ENCODE results near the gene RANGAP1. TPM values are rescaled to one million over a fixed set of nuclear protein-coding genes. Genes with fewer than 3 reads are reported as not detected.
A peak's percentile ranks its signal among the peaks of the same experiment; 100 is the strongest.

RANGAP1 gene
- polyA plus RNA-seq (ENCODE audit: insufficient read length in 4 of 4), result 10 to 100 TPM; 45.4 to 60.6 (median 56.8) TPM

GRCh38 chr22:41285820-41286638 is at the start of gene RANGAP1:
TSS of gene RANGAP1 (minus strand) at chr22:41286187. CDS start at chr22:41281044, 5,143 bp downstream.
- peak; percentile 94 to 99 (median 96) for DNase-seq (ENCODE audit: low read depth in 4 of 4, low spot score in 2 of 4)

GRCh38 chr22:41334951-41335635 is 49.1 kb upstream of the RANGAP1 start:
- no peak for DNase-seq (ENCODE audit: low read depth in 4 of 4, low spot score in 2 of 4)

GRCh38 chr22:41334215-41334614 is 48.2 kb upstream of the RANGAP1 start:
- no peak for DNase-seq (ENCODE audit: low read depth in 4 of 4, low spot score in 2 of 4)

- DNase-seq (ENCODE audit: low read depth in 4 of 4, low spot score in 2 of 4), result no peak
Observed at GRCh38 chr22:41333806-41334205, 47.8 kb upstream of the RANGAP1 start.

GRCh38 chr22:41332217-41332939 is 46.4 kb upstream of the RANGAP1 start:
- no peak for DNase-seq (ENCODE audit: low read depth in 4 of 4, low spot score in 2 of 4)

GRCh38 chr22:41330169-41330568 is 44.2 kb upstream of the RANGAP1 start:
- no peak for DNase-seq (ENCODE audit: low read depth in 4 of 4, low spot score in 2 of 4)

GRCh38 chr22:41327124-41327523 is 41.1 kb upstream of the RANGAP1 start:
- no peak for DNase-seq (ENCODE audit: low read depth in 4 of 4, low spot score in 2 of 4)

DNA sequence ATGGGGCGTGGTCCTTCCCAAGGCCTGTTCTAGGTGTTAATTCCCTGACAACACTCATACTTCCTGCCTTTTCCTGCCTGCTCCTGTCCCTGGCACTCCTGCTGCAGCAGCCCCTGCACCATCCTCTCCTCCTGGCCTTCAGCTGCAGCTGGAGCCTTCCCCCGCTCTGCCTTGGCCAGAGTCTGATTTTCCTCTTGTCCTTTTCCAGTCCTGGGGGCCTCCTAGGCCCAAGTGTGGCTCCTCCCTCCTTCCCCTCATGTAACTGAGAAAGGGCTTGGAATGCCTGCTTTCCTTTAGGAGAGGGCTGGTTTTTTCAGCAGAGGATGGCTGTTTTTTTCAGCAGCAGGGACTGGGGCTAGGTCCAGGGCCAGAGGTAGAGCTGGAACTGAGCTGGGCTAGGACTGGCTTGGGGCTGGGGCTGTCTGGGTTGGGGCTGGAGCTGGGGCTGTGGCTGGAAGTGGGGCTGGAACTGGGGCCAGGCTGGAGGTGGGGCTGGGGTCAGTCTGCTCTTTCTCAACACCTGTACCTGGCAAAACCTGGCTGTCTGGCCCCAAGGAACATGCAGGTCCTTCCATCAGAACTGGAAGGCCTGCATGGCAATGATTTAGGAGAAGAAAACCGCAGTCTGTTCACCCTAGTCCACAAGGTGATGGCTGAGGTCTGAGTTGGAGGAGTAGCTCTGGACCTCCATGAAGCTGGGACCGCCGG is 39.0 kb upstream of the RANGAP1 start:
- no peak for DNase-seq (ENCODE audit: low read depth in 4 of 4, low spot score in 2 of 4)

GRCh38 chr22:41320416-41321240 is 34.6 kb upstream of the RANGAP1 start:
- no peak for DNase-seq (ENCODE audit: low read depth in 4 of 4, low spot score in 2 of 4)

- DNase-seq (ENCODE audit: low read depth in 4 of 4, low spot score in 2 of 4), result no peak
Observed at GRCh38 chr22:41315586-41315985, 29.6 kb upstream of the RANGAP1 start.

DNA sequence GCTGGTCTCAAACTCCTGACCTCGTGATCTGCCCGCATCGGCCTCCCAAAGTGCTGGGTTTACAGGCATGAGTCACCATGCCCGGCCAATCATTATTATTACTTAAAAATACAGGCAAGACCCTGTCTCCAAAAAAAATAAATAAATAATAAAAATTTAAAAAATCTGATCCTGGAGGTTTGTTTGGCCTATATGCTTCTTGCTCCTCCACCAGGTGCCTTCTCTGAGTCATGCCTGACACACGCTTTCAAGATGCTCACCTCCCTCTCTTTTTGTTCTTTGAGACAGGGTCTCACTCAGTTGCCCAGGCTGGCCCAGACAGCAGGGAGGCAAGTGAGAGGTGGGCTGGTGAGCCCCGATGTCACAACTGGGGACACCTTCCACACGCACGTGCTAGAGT is 28.8 kb upstream of the RANGAP1 start:
- DNase-seq (ENCODE audit: low read depth in 4 of 4, low spot score in 2 of 4), result no peak

DNA sequence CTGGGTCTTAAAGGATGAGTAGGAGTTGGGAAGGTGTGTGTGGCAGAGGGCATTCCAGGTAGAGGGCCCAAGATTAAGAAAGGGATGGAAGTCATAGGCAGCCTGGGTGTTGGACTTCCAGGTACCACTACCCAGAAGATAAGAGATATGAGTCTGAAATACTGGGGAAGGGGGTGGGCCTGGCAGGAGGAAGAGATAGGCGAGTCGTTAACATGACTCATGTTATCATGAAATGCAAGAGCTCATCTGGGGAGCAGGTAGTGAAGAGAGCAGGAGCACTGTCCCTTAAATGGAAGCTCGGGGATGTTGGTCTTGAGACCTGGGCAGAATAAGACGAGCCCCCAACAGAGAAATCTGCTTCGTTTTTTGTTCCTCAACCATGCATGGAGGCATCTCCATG is 25.5 kb upstream of the RANGAP1 start:
- no peak for DNase-seq (ENCODE audit: low read depth in 4 of 4, low spot score in 2 of 4)

DNA sequence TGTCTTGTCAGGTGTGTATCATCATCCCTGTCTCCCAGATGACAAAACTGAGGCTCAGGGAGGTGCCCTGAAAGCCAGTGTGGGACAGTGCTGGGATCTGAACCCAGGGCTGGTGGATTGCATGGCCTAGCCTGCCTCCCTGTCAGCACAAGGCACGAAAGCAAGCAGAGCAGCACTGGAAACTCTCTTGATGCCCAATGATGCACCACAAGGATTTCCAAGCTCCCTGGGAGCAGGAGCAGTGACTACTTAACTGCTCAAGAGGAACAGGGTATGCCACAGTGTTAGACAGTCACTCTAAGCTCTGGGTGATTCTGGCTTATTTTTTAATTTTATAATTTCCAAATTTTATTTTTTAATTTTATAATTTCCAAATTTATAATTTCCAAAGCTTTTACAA is 24.3 kb upstream of the RANGAP1 start:
- no peak for DNase-seq (ENCODE audit: low read depth in 4 of 4, low spot score in 2 of 4)

- no peak for DNase-seq (ENCODE audit: low read depth in 4 of 4, low spot score in 2 of 4)
Observed at GRCh38 chr22:41308544-41308947, 22.6 kb upstream of the RANGAP1 start.

- no peak for DNase-seq (ENCODE audit: low read depth in 4 of 4, low spot score in 2 of 4)
Observed at GRCh38 chr22:41308054-41308453, 22.1 kb upstream of the RANGAP1 start.

GRCh38 chr22:41305646-41306045 is 19.7 kb upstream of the RANGAP1 start:
- DNase-seq (ENCODE audit: low read depth in 4 of 4, low spot score in 2 of 4), result no peak

- no peak for DNase-seq (ENCODE audit: low read depth in 4 of 4, low spot score in 2 of 4)
Observed at GRCh38 chr22:41302811-41303210, 16.8 kb upstream of the RANGAP1 start.

- no peak for DNase-seq (ENCODE audit: low read depth in 4 of 4, low spot score in 2 of 4)
Observed at GRCh38 chr22:41302021-41302767, 16.2 kb upstream of the RANGAP1 start.

All from left renal cortex interstitium (tissue), 4 donors.